Muscle layer of colon (tissue), 2 donors: ENCODE data around the gene DHPS.
A peak's percentile ranks its signal among the peaks of the same experiment; 100 is the strongest.

Experiments used
- H3K27ac ChIP-seq: one replicate; pipeline ENCODE4 v1.7.0; 2013; ENCODE audit warnings: low read depth, mild to moderate bottlenecking, low read length, moderate library complexity
- H3K27me3 ChIP-seq, 2 donors: one replicate each; pipeline ENCODE4 v1.7.0; 2013; ENCODE audit warnings: low read length in 2 of 2, mild to moderate bottlenecking in 2 of 2; ENCODE audit not compliant: insufficient read depth in 2 of 2, control insufficient read depth in 1 of 2
- H3K36me3 ChIP-seq: one replicate; pipeline ENCODE4 v1.7.0; 2013; ENCODE audit warnings: mild to moderate bottlenecking, low read length; ENCODE audit not compliant: insufficient read depth
- H3K4me1 ChIP-seq: one replicate; pipeline ENCODE4 v1.7.0; 2013; ENCODE audit warnings: mild to moderate bottlenecking, low read length; ENCODE audit not compliant: insufficient read depth
- H3K4me3 ChIP-seq, 2 donors: one replicate each; pipeline ENCODE4 v1.7.0; 2013; ENCODE audit warnings: low read length in 2 of 2, low read depth in 1 of 2, mild to moderate bottlenecking in 1 of 2, moderate library complexity in 1 of 2
- H3K9ac ChIP-seq: one replicate; pipeline ENCODE4 v1.7.0; 2013; ENCODE audit warnings: low read length
- H3K9me3 ChIP-seq: one replicate; pipeline ENCODE4 v1.7.0; 2013; ENCODE audit warnings: mild to moderate bottlenecking, low read length
- donor health status: abdominal sarcoma.
- donor health status: Adenocarcinoma of cecum.

The DHPS gene

DNA sequence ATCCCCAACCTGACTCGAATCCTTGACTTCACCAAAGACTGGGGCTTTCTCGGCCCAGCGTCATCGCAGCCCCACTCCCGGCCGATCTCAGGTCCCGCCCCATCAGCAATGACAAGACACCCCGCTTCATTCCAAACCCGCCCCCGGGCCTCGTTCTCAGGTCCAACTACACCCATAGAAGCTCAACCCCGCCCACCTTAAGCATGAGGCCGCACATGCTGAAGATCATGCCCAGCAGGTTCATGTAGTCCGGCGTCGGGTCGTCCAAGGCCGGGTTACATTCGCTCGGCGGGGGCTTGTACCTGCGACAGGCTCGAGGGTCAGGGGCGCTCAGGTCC lies 12.8 kb downstream of the DHPS start:
- H3K36me3 ChIP-seq = peaks cover 19% of the 10 kb centered on the region
- peak overlapping the region; percentile 100 for H3K27ac ChIP-seq
- no peaks in the 10 kb centered on the region for H3K27me3 ChIP-seq
- H3K4me1 ChIP-seq = peaks cover 40% of the 10 kb centered on the region
- peak overlapping the region; percentile 84 to 93 for H3K4me3 ChIP-seq
- no peaks in the 10 kb centered on the region for H3K9me3 ChIP-seq
- peak overlapping the region; percentile 88 for H3K9ac ChIP-seq

DNA sequence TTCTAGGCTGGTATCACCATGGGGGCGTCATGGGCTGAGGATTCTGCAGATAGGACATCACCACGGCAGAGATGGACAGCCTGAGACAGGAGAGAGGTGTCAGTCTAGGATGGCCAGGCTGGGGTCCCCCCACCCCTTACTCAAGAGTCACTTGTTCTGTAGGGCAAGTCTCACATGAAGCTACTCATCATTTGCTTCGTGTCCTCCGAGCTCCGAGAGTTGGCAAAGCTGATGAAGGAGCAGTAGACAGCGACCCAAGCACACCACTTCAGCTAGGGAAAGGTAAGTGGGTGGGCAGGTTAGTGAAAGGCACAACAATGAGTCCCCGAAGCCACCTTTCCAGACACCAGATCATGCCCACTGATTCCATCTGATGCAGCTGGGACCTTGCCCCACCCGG lies 13.3 kb downstream of the DHPS start:
- Histone ChIP-seq H3K27ac (peak overlapping the region; percentile 100), H3K9ac (peak overlapping the region; percentile 88), H3K27me3 (no peaks in the 10 kb centered on the region), H3K36me3 (peaks cover 23% of the 10 kb centered on the region), H3K4me3 (peak overlapping the region; percentile 84 to 93), H3K4me1 (peaks cover 40% of the 10 kb centered on the region), H3K9me3 (no peaks in the 10 kb centered on the region)

DNA sequence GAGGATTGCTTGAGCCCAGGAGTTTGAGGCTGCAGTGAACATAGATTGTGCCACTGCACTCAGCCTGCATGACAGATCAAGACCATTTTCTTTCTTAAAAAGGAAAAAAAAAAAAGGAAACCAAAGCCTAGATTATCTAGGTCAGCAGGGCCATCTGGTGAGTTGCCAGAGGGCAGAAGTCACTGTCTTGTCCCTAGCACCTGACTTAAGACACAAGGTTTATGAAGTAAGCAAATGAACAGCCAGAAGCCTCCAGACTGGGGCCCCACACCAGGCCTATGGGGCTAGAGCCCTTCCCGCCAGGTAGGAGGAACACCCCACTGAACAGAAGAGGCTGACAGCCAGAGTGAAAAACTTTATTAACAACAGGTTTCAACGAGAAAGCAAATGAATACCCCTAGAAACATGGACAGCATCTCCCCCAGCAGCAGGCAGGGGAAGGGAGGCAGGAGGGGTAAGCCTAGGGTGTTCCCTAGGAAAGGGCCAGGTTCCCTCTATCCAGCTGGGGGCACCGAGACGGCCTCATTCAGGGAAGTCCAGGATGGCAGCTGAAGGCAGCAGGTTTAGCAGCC lies 13.9 kb downstream of the DHPS start:
- no peak overlapping the region for H3K9ac ChIP-seq
- H3K27me3 ChIP-seq = no peaks in the 10 kb centered on the region
- peaks cover 40% of the 10 kb centered on the region for H3K4me1 ChIP-seq
- peaks cover 24% of the 10 kb centered on the region for H3K36me3 ChIP-seq
- H3K9me3 ChIP-seq = no peaks in the 10 kb centered on the region
- H3K4me3 ChIP-seq = no peak overlapping the region
- no peak overlapping the region for H3K27ac ChIP-seq

DNA sequence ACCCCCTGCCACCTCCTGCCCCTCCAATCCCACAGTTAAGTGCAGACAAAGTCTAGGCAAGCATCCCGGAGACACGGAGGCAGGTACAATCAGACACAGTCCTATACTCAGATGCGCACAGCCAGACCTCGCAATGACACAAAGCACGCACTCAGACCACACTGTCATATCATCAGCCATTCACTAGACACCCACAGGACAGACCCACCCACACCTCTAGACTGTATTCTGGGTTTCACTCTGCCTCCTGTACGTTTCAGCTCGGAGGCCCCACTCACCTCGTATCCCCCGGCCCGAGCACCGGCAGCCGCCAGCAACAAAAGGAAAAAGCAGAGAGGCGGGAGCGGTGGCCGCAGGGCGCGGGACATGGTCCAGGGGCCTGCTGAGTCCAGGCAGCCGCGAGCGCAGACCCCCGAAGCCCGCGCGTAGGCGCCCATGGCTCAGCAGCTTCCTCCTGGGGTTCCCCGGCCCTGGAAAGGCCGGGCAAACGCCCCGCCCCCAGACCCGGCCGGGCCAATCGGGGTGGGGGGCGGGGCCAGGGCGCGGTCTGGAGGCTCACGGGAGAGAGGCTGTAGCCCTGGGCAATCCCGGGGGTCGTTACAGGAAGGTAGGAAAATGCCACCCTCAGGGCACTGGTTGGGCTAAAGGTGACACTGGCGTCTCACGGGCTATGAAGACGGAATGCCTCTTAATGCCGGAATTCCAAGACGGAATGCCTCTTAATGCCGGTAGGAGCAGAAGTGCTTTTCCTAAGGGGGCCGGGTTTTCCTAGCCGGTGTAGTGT lies 15.2 kb downstream of the DHPS start, which contains the start of the genes MAN2B1 and WDR83:
TSS of gene MAN2B1 (minus strand) at position 478 of the 784 bp plus-strand sequence. CDS start at position 437, 41 bp downstream.
TSS of gene WDR83 (plus strand) at position 543 of the 784 bp plus-strand sequence. CDS start 2,984 bp downstream, outside the sequence.
- Histone ChIP-seq H3K27ac (peak within 1 kb of the TSS; percentile 73), H3K36me3 (peaks cover 18% of the 10 kb centered on the region), H3K4me1 (peaks cover 40% of the 10 kb centered on the region), H3K27me3 (no peaks in the 10 kb centered on the region), H3K4me3 (peak within 1 kb of the TSS; percentile 72 to 94), H3K9me3 (no peaks in the 10 kb centered on the region), H3K9ac (peak within 1 kb of the TSS; percentile 96)

DNA sequence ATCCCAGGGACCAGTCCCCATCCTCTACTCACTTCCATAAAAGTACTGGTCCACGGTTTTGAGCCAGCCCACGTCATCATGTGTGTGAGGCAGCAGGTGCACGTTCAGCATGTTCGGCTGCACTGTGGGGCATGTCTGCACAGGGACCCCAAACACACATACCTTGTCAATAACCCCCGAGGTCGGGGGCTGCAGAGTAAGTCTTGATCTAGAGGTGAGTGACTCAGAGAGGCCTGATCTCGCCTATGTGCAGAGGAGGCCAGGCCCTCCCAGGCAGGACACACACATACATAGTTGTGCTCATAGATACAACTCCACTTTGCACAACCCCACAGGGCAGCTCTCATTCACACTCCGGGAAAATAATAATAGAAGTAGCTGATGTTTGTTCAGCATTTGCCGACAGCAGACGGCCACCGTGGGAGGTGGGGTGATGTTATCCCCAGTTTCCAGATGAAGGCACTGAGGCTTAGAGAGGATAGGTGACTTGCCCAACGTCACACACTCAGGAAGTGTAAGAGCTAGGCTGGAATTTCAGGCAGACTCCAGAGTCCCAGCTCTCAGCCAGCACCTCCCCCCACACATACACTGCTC lies 15.9 kb downstream of the DHPS start:
- Histone ChIP-seq H3K9me3 (no peaks in the 10 kb centered on the region), H3K4me1 (peaks cover 39% of the 10 kb centered on the region), H3K4me3 (peak overlapping the region; percentile 72 to 94), H3K27ac (peak overlapping the region; percentile 15), H3K36me3 (peaks cover 25% of the 10 kb centered on the region), H3K27me3 (no peaks in the 10 kb centered on the region), H3K9ac (peak overlapping the region; percentile 96)

DNA sequence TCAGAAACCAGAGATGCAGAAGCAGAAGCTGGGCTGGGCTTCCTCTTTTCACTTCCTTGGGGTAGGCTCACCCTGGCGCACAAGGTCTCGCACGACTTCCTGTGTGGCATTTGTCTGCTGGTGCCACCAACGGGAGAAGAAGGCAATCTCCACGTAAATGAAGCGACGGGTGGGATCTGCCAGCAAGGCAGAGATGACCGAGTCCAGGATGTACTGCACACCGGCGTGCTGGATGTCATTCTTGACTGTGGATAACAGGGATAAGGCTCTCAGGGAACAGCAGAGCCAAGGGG lies 16.5 kb downstream of the DHPS start:
- Histone ChIP-seq H3K36me3 (peaks cover 26% of the 10 kb centered on the region), H3K27me3 (no peaks in the 10 kb centered on the region), H3K9me3 (no peaks in the 10 kb centered on the region), H3K4me1 (peaks cover 33% of the 10 kb centered on the region), H3K27ac (no peak overlapping the region), H3K9ac (peak overlapping the region; percentile 96), H3K4me3 (peak overlapping the region in 1 of 2 donors; percentile 94)

DNA sequence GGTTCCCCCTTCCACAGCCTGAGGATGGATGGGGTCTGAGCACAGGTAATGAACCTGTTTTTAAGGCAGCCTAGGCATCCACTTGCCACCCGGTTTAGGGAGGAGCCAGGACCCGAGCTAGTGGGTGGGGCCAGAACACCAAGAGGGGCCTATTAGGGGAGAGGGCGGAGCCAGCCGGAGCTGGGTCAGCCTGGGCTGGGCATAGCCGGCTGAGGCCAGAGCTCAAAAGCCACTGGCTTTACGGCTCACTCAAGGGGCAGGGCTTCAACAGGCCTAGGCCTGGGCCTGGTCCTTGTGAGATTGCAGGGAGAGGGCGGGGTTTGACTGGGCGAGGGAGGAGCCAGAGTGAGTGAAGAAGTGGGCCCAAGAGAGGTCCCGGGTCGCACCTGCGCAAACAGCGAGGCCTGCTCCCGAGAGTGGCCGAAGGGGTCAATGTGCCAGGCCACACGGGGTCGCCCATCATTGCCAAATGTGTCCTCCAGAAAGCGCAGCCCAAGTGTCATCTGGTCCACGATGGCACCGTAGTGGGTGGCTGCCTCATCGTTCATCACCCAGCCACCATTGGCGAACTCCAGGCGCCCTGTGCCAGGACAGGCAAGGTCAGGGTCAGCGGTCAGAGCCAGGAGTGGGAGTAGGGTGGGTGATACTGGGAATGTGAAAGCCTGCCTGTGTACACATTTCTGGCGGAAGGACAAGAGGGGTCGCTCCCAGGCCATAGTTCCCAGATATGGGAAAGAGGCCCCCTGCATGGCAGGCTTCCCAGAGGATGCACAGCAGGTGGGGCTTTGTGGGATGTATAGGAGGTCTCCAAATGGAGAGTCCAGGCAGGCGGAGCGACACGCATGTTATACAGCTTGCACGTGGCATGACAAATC lies 17.0 kb downstream of the DHPS start:
- Histone ChIP-seq H3K4me3 (no peak overlapping the region), H3K27ac (no peak overlapping the region), H3K9me3 (no peaks in the 10 kb centered on the region), H3K9ac (peak overlapping the region; percentile 2), H3K27me3 (no peaks in the 10 kb centered on the region), H3K4me1 (peaks cover 29% of the 10 kb centered on the region), H3K36me3 (peaks cover 26% of the 10 kb centered on the region)

DNA sequence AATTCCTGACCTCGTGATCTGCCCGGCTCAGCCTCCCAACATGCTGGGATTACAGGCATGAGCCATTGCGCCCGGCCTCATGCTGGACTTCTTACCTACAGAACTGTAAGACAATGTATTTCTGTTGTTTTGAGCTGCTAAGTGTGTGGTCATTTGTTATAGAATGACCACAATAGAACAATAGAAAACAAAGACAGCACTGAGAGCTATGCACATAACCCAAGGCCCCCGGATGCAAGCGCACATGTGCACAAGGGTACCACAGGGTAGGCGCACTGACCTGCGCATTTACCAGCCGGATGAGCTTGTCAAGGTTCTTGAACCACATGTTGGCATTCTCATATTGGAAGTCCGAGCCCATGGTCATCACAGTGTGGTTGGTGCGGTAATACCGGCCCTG lies 20.7 kb downstream of the DHPS start:
- H3K27ac ChIP-seq = no peak overlapping the region
- no peaks in the 10 kb centered on the region for H3K27me3 ChIP-seq
- no peak overlapping the region for H3K4me3 ChIP-seq
- H3K36me3 ChIP-seq = peaks cover 35% of the 10 kb centered on the region
- peaks cover 8% of the 10 kb centered on the region for H3K4me1 ChIP-seq
- no peak overlapping the region for H3K9ac ChIP-seq
- H3K9me3 ChIP-seq = no peaks in the 10 kb centered on the region

DNA sequence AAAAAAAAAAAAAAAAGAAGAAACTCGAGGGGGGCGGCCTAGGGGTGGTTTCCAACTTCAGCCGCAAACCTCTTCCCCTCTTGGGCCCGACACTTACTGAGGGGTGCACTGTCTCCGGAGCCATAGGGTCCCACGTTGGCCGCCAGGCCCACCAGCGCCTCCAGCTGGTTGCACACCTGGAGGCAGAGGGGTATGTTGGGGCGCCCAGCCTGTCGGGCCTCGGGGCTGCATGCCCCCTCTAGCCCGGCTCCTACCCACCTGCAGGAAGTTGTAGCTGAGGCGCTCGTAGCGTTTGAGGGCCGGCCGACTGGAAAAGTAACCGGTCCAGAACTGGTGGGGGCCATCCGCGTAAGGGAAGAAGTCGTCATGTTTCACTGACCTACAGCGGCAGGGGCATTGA lies 23.7 kb downstream of the DHPS start:
- Histone ChIP-seq H3K4me1 (no peaks in the 10 kb centered on the region), H3K9me3 (no peaks in the 10 kb centered on the region), H3K27me3 (no peaks in the 10 kb centered on the region), H3K4me3 (no peak overlapping the region), H3K9ac (no peak overlapping the region), H3K36me3 (peaks cover 32% of the 10 kb centered on the region), H3K27ac (no peak overlapping the region)

DNA sequence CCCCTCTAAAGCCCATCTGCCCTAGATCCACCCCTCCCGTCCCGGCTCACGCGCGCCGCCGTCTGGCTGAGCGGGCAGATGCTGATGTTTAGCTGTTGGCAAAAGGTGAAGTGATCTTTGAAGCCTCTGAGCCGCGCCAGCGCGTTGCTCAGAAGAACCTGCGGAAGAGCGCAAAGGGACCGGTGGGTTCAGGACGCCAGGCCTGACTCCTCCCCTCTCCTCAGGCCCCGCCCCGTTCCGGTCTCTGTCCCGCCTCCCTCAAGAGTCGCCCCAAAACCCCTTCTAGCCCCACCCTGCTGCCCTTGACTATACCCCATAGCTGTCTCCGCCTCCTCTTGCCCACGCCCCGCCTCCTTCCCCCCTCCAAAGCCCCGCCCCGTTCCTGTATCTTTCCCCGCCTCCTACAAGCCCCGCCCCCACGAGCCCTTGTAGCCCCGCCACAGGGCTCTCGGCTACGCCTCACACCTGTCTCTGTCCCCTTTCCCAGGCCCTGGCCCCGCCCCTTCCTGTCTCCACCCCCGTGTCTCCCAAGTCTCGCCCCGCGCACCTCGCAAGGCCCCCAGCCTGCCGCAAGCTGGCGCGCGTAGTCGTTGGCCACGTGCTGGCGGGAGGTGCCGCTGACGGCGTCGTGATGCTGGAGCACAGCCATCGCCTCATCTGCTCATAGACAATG lies 24.6 kb downstream of the DHPS start:
- H3K27me3 ChIP-seq = no peaks in the 10 kb centered on the region
- peaks cover 35% of the 10 kb centered on the region for H3K36me3 ChIP-seq
- H3K9me3 ChIP-seq = no peaks in the 10 kb centered on the region
- H3K4me1 ChIP-seq = no peaks in the 10 kb centered on the region
- no peak overlapping the region for H3K4me3 ChIP-seq
- H3K9ac ChIP-seq = no peak overlapping the region
- no peak overlapping the region for H3K27ac ChIP-seq

DNA sequence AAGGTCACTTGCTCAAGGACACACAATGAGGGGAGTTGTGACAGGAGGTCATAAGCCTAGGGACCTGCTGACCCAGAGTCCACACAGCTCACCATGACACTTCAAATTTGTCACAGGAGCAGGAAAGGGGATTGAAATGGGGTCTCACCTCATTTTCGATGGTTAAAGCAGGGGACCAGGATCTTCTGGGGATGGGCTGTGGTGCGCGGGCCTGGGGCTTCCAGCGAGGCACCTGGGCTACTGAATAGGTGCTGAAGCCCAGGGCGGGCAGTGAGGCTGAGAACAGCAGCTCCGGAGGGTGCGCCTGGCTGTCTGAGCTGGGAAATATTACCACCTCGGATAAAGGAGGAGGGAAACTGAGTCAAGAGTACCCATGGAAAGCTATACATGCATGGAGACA lies 26.1 kb downstream of the DHPS start:
- H3K4me3 ChIP-seq = no peak overlapping the region
- H3K9ac ChIP-seq = no peak overlapping the region
- peaks cover 29% of the 10 kb centered on the region for H3K36me3 ChIP-seq
- no peak overlapping the region for H3K27ac ChIP-seq
- no peaks in the 10 kb centered on the region for H3K27me3 ChIP-seq
- no peaks in the 10 kb centered on the region for H3K9me3 ChIP-seq
- H3K4me1 ChIP-seq = no peaks in the 10 kb centered on the region
